Measurements from ENCODE around the gene FAM171A2.
"Not testable (repeated sequence)": the region's sequence is repeated elsewhere in the genome, so short reads cannot be mapped to it uniquely, and the experiment has no call there.

GRCh38 chr17:44365051-44365450 lies 1.4 kb upstream of the FAM171A2 start:
- not testable (repeated sequence) for TF ChIP-seq POLR2A, CTCF (IDR thresholded peaks at IDR 0.05)

Data from body of pancreas (tissue), 4 donors.